H1 (cell line): Measurements from ENCODE around the gene CLDN9. TPM values are rescaled to one million over a fixed set of nuclear protein-coding genes. Genes with fewer than 3 reads are reported as not detected.
A peak's percentile ranks its signal among the peaks of the same experiment; 100 is the strongest.

ENCODE experiments used
- CTCF ChIA-PET: fragments of 300-600 bp; sonication (Branson Sonifier 250); formaldehyde crosslinking; loops from one replicate; lab custom pipeline; 2021; ENCODE audit not compliant: partially characterized antibody; lab: Charles Lee
- POLR2A ChIA-PET: fragments of 300-600 bp; sonication (Branson Sonifier 250); formaldehyde crosslinking; loops from one replicate; lab custom pipeline; 2021; ENCODE audit warnings: inconsistent platforms; ENCODE audit not compliant: partially characterized antibody; lab: Charles Lee
- DNase-seq, 2 experiments: peaks; one replicate each; pipeline versions ENCODE4 v3.0.0 to v3.0.0-alpha.2; 2010 to 2022; ENCODE audit warnings: low spot score in 2 of 2, low read depth in 1 of 2, mixed read lengths in 1 of 2
- FAIRE-seq: peaks from 2 replicates; lab custom pipeline; 2011; peaks lifted over from hg19 to GRCh38; lab: Jason Lieb, UNC
- H2AFZ ChIP-seq: 2 replicates; pipeline ENCODE4 v1.8.1; 2012; ENCODE audit warnings: low read length, inconsistent platforms
- H2AK5ac ChIP-seq: 2 replicates; pipeline ENCODE4 v1.6.1; 2013; ENCODE audit warnings: low read depth, low read length
- H2BK120ac ChIP-seq: replicated peaks from 2 replicates; pipeline ENCODE3; 2013; ENCODE audit warnings: low read depth, low read length, inconsistent platforms
- H2BK12ac ChIP-seq: 2 replicates; pipeline ENCODE4 v1.6.1; 2013; ENCODE audit warnings: low read depth, low read length
- H2BK15ac ChIP-seq: 2 replicates; pipeline ENCODE4 v1.6.1; 2013; ENCODE audit warnings: low read length
- H2BK20ac ChIP-seq: 2 replicates; pipeline ENCODE4 v1.6.1; 2013; ENCODE audit warnings: low read length
- H2BK5ac ChIP-seq: 2 replicates; pipeline ENCODE4 v1.6.1; 2013; ENCODE audit warnings: low read depth, low read length
- H3K14ac ChIP-seq: 2 replicates; pipeline ENCODE4 v1.6.1; 2013; ENCODE audit warnings: inconsistent platforms; ENCODE audit not compliant: insufficient read length
- H3K18ac ChIP-seq: 2 replicates; pipeline ENCODE4 v1.6.1; 2013; ENCODE audit warnings: low read length; ENCODE audit errors: extremely low read depth
- H3K23ac ChIP-seq: 2 replicates; pipeline ENCODE4 v1.6.1; 2013; ENCODE audit warnings: inconsistent platforms; ENCODE audit not compliant: insufficient read length
- H3K23me2 ChIP-seq: 2 replicates; pipeline ENCODE4 v1.6.1; 2013; ENCODE audit warnings: low read depth, low read length
- H3K27ac ChIP-seq: 2 replicates; pipeline ENCODE4 v1.6.1; 2011; ENCODE audit warnings: low read depth, low read length, inconsistent platforms
- H3K27me3 ChIP-seq, 4 experiments: replicated peaks in 1 of 4; 1 replicate in 1 of 4; 2 replicates in 3 of 4; pipeline versions ENCODE4 v1.6.1 to v1.8.1; 2011 to 2013; ENCODE audit warnings: low read length in 3 of 4, mild to moderate bottlenecking in 3 of 4, inconsistent platforms in 2 of 4, mixed read lengths in 2 of 4, moderate library complexity in 1 of 4; ENCODE audit not compliant: control insufficient read depth in 3 of 4, insufficient read depth in 3 of 4; ENCODE audit errors: extremely low read depth in 1 of 4
- H3K36me3 ChIP-seq, 4 experiments: 2 replicates each; pipeline versions ENCODE4 v1.6.1 to v1.8.1; 2011 to 2013; ENCODE audit warnings: mild to moderate bottlenecking in 4 of 4, low read length in 3 of 4, moderate library complexity in 2 of 4, control low read depth in 1 of 4, inconsistent platforms in 1 of 4; ENCODE audit not compliant: insufficient read depth in 4 of 4, control insufficient read depth in 2 of 4
- H3K4ac ChIP-seq: replicated peaks from 2 replicates; pipeline ENCODE3; 2013; ENCODE audit warnings: low read length, low read depth, mixed read lengths, inconsistent platforms; ENCODE audit not compliant: insufficient read length
- H3K4me1 ChIP-seq, 4 experiments: replicated peaks in 1 of 4; 1 replicate in 1 of 4; 2 replicates in 3 of 4; pipeline versions ENCODE4 v1.6.1 to v1.8.1; 2011 to 2013; ENCODE audit warnings: low read length in 3 of 4, inconsistent platforms in 2 of 4, mixed read lengths in 1 of 4; ENCODE audit not compliant: insufficient read depth in 4 of 4, control insufficient read depth in 3 of 4
- H3K4me2 ChIP-seq, 2 experiments: 2 replicates each; pipeline versions ENCODE4 v1.6.1 to v1.8.1; 2011 to 2013; ENCODE audit warnings: low read depth in 2 of 2, low read length in 2 of 2, control low read depth in 1 of 2, inconsistent platforms in 1 of 2, mild to moderate bottlenecking in 1 of 2; ENCODE audit not compliant: insufficient read depth in 1 of 2
- H3K4me3 ChIP-seq, 4 experiments: fragments of 200-600, 300-600 bp in 1 of 4; sonication (generic), shearing (Covaris generic), sonication (Bioruptor Twin) in 1 of 4; 2 replicates each; pipeline versions ENCODE4 v1.5.1 to v1.8.1; 2011 to 2016; ENCODE audit warnings: low read length in 4 of 4, low read depth in 3 of 4, control low read depth in 2 of 4, inconsistent platforms in 2 of 4, mild to moderate bottlenecking in 2 of 4, mixed read lengths in 1 of 4, moderate library complexity in 1 of 4; ENCODE audit not compliant: insufficient read depth in 2 of 4; ENCODE audit errors: extremely low read depth in 1 of 4
- H3K56ac ChIP-seq: replicated peaks from 2 replicates; pipeline ENCODE3; 2013; ENCODE audit warnings: low read depth, mild to moderate bottlenecking, mixed read lengths, low read length, inconsistent platforms; ENCODE audit not compliant: insufficient read length
- H3K79me1 ChIP-seq: 2 replicates; pipeline ENCODE4 v1.6.1; 2013; ENCODE audit warnings: low read depth, low read length, control low read depth
- H3K79me2 ChIP-seq, 2 experiments: 2 replicates each; pipeline versions ENCODE4 v1.6.1 to v1.8.1; 2012 to 2013; ENCODE audit warnings: low read length in 2 of 2, mild to moderate bottlenecking in 2 of 2, inconsistent platforms in 1 of 2; ENCODE audit not compliant: insufficient read depth in 2 of 2, control insufficient read depth in 1 of 2
- H3K9ac ChIP-seq, 4 experiments: replicated peaks in 1 of 4; 1 replicate in 1 of 4; 2 replicates in 3 of 4; pipeline versions ENCODE4 v1.6.1 to v1.8.1; 2011 to 2013; ENCODE audit warnings: low read depth in 3 of 4, low read length in 3 of 4, control low read depth in 2 of 4, mild to moderate bottlenecking in 2 of 4, moderate library complexity in 2 of 4, inconsistent platforms in 1 of 4; ENCODE audit errors: extremely low read depth in 1 of 4
- H3K9me3 ChIP-seq, 2 experiments: 2 replicates each; pipeline versions ENCODE4 v1.6.1 to v1.8.1; 2012 to 2013; ENCODE audit warnings: mild to moderate bottlenecking in 2 of 2, moderate library complexity in 2 of 2, control low read depth in 1 of 2, inconsistent platforms in 1 of 2, low read depth in 1 of 2, low read length in 1 of 2, mixed read lengths in 1 of 2; ENCODE audit not compliant: insufficient read depth in 2 of 2
- H4K20me1 ChIP-seq, 2 experiments: replicated peaks in 1 of 2; 2 replicates each; pipeline versions ENCODE3 to v1.8.1; 2011 to 2013; ENCODE audit warnings: inconsistent platforms in 2 of 2, low read length in 2 of 2, mild to moderate bottlenecking in 1 of 2; ENCODE audit not compliant: insufficient read depth in 2 of 2, control insufficient read depth in 1 of 2
- H4K5ac ChIP-seq: 2 replicates; pipeline ENCODE4 v1.6.1; 2013; ENCODE audit warnings: low read length, low read depth, mixed read lengths, inconsistent platforms; ENCODE audit not compliant: insufficient read length
- H4K8ac ChIP-seq: 2 replicates; pipeline ENCODE4 v1.8.0; 2013; ENCODE audit warnings: mild to moderate bottlenecking, moderate library complexity, low read length, inconsistent platforms; ENCODE audit not compliant: insufficient read depth; ENCODE audit errors: extremely low read depth
- H4K91ac ChIP-seq: replicated peaks from 2 replicates; pipeline ENCODE3; 2013; ENCODE audit warnings: low read length, mixed read lengths, inconsistent platforms; ENCODE audit not compliant: insufficient read length
- CBX8 ChIP-seq: fragments of 300-800, 300-1000 bp; sonication (generic); IDR thresholded peaks from 2 replicates; pipeline ENCODE4 v1.7.1; 2016; ENCODE audit warnings: low read depth, low read length, borderline replicate concordance
- FOSL1 ChIP-seq: IDR thresholded peaks from 2 replicates; pipeline ENCODE4 v1.6.1; 2011; ENCODE audit warnings: mild to moderate bottlenecking, low read depth, low read length, moderate library complexity; ENCODE audit not compliant: insufficient read depth
- JUND ChIP-seq: IDR thresholded peaks from 2 replicates; pipeline ENCODE4 v1.6.1; 2011; ENCODE audit warnings: mild to moderate bottlenecking, improper control_type of control experiment, low read length
- KDM5A ChIP-seq: fragments of 200-600 bp; IDR thresholded peaks from 2 replicates; pipeline ENCODE4 v1.7.1; 2012; ENCODE audit warnings: mild to moderate bottlenecking, low read length, inconsistent platforms, mixed read lengths
- MAFK ChIP-seq: IDR thresholded peaks from 2 replicates; pipeline ENCODE4 v1.6.1; 2012; ENCODE audit warnings: low read depth, mild to moderate bottlenecking, improper control_type of control experiment, low read length
- NANOG ChIP-seq: IDR thresholded peaks from 2 replicates; pipeline ENCODE4 v1.6.1; 2011; ENCODE audit warnings: low read length, low read depth, mild to moderate bottlenecking, inconsistent platforms; ENCODE audit not compliant: insufficient read depth, poor library complexity, severe bottlenecking
- SAP30 ChIP-seq: fragments of 300-600 bp; sonication (generic); IDR thresholded peaks from 2 replicates; pipeline ENCODE4 v1.7.1; 2012; ENCODE audit warnings: low read length, moderate library complexity, mild to moderate bottlenecking, inconsistent platforms; ENCODE audit not compliant: insufficient read depth, insufficient replicate concordance
- SP2 ChIP-seq: IDR thresholded peaks from 2 replicates; pipeline ENCODE4 v1.6.1; 2012; ENCODE audit warnings: mild to moderate bottlenecking, low read length, inconsistent platforms
- TBP ChIP-seq: IDR thresholded peaks from 2 replicates; pipeline ENCODE4 v1.6.1; 2011; ENCODE audit warnings: low read depth, low read length, improper control_type of control experiment
- TCF12 ChIP-seq: IDR thresholded peaks from 2 replicates; pipeline ENCODE4 v1.6.1; 2011; ENCODE audit warnings: low read depth, mild to moderate bottlenecking, low read length
- USF2 ChIP-seq: IDR thresholded peaks from 2 replicates; pipeline ENCODE4 v1.6.1; 2011; ENCODE audit warnings: low read length, improper control_type of control experiment
- WGBS, 2 experiments: shearing (Covaris generic) in 1 of 2; methylation state at CpG; one replicate each; pipeline versions ENCODE4 v1.1.6 to v1.1.7; 2013 to 2015; ENCODE audit warnings: low lambda C conversion rate in 2 of 2, mixed read lengths in 2 of 2, inconsistent platforms in 1 of 2, low coverage in 1 of 2, missing lambda C conversion rate in 1 of 2; ENCODE audit not compliant: insufficient replicate concordance in 2 of 2, insufficient coverage in 1 of 2, insufficient read length in 1 of 2; ENCODE audit errors: extremely low coverage in 1 of 2, missing lambda C conversion rate in 1 of 2; 5-methylcytosine and 5-hydroxymethylcytosine counted together
- polyA plus RNA-seq, 7 experiments: library from polyadenylated mRNA; depleted of rRNA in 3 of 7; stranded (reverse) in 5 of 7; unstranded in 2 of 7; fragments of >200 nt in 5 of 7; fragments of 200-250 nt in 2 of 7; gene quantifications; 1 replicate in 5 of 7; 2 replicates in 1 of 7; 4 replicates in 1 of 7; pipeline versions ENCODE4 v1.2.1 to v1.2.3, GENCODE V29; 2011 to 2013; ENCODE audit warnings: missing spikeins in 2 of 7, mixed read lengths in 2 of 7
- total RNA-seq: library from RNA; stranded (reverse); fragmentation: NEBNext Ultra II Directional; extraction: Animal tissue kit (Norgen Biotek cat#: 25700); gene quantifications from 2 replicates; pipeline ENCODE4 v1.2.1, GENCODE V29; 2021

The CLDN9 gene
- total and polyA plus RNA-seq, 2 of the 8 experiments (the other 6 are each of a cell fraction or from before 2014, with no cell fraction given) = 0.60 to 0.89 TPM

- no peak overlapping the region for H2BK5ac ChIP-seq
- no peak overlapping the region for H3K27ac ChIP-seq
- H3K4me1 ChIP-seq = peaks cover 11 to 33% (median 27%) of the 10 kb centered on the region in 4 experiments
- peaks cover 0 to 3% (median 0%) of the 10 kb centered on the region in 4 experiments; a peak in 1 of 8 replicates for H3K36me3 ChIP-seq
- H2BK20ac ChIP-seq = no peak overlapping the region
- H3K4me2 ChIP-seq = no peak overlapping the region; a peak in 1 of 4 replicates
- H3K4me3 ChIP-seq = peak overlapping the region in 1 of 4 experiments; percentile 58; a peak in 1 of 8 replicates
- H2BK12ac ChIP-seq = no peak overlapping the region
- peaks cover 0 to 2% of the 10 kb centered on the region in 2 experiments for H4K20me1 ChIP-seq
- no peak overlapping the region for H3K18ac ChIP-seq
- H2AFZ ChIP-seq = no peak overlapping the region
- no peaks in the 10 kb centered on the region for H3K9me3 ChIP-seq
- DNase-seq = peak; percentile 95 to 98
- H2BK15ac ChIP-seq = no peak overlapping the region
- H3K14ac ChIP-seq = no peak overlapping the region
- H3K27me3 ChIP-seq = no peaks in the 10 kb centered on the region
- no peak overlapping the region for H2AK5ac ChIP-seq
- peaks cover 0 to 6% of the 10 kb centered on the region in 2 experiments; a peak in 1 of 4 replicates for H3K79me2 ChIP-seq
- H4K8ac ChIP-seq = no peak overlapping the region
- H3K23me2 ChIP-seq = peaks cover 12% of the 10 kb centered on the region
- ChIA-PET CTCF (interaction anchor here (0.6 to 17.3 kb wide), 14 partner anchors 9 to 102 kb away, joined by 3 to 639 read pairs (median 4); partner anchors contain the start of genes BICDL2, CLDN6, CLDN9 and HCFC1R1), POLR2A (interaction anchor here (0.6 to 35.7 kb wide), 11 partner anchors 11 to 134 kb away, joined by 3 to 1808 read pairs (median 4); partner anchors contain the start of genes BICDL2, CLDN6, CLDN9 and HCFC1R1)
- WGBS, 2 experiments = 11% methylated on average over 50 of the region's 58 CpGs; no CpG with 5 or more reads in 1 of the 2 experiments
- no peak overlapping the region for H3K23ac ChIP-seq
- peak; percentile 60 for FAIRE-seq
- peak overlapping the region in 1 of 4 experiments; percentile 41; a peak in 1 of 7 replicates for H3K9ac ChIP-seq
- H3K79me1 ChIP-seq = no peaks in the 10 kb centered on the region; the same call in 1 of the 2 replicates
- H3K56ac ChIP-seq = no peak overlapping the region
- no peak overlapping the region for H4K91ac ChIP-seq
- H3K4ac ChIP-seq = no peak overlapping the region
- H4K5ac ChIP-seq = no peak overlapping the region
- H2BK120ac ChIP-seq = no peak overlapping the region
- TF ChIP-seq JUND = no peak
- no peak for TF ChIP-seq FOSL1
- no peak for TF ChIP-seq MAFK
- TF ChIP-seq NANOG = peak; percentile 42
- no peak for TF ChIP-seq TCF12
- TF ChIP-seq TBP = no peak; the same call in 1 of the 2 replicates
- TF ChIP-seq KDM5A = no peak
- TF ChIP-seq USF2 = no peak
- no peak for TF ChIP-seq SAP30
- peak; percentile 62 for TF ChIP-seq SP2
- no peak for TF ChIP-seq CBX8
Observed at GRCh38 chr16:3003582-3004270, 9.0 kb upstream of the CLDN9 start.
